Sigmoid colon (tissue), 7 donors: Measurements from ENCODE around the gene CHRNE. TPM values are rescaled to one million over a fixed set of nuclear protein-coding genes. Genes with fewer than 3 reads are reported as not detected.

ENCODE experiments used
- DNase-seq: peaks from one replicate; pipeline ENCODE4 v3.0.0-alpha.2; 2019
- H3K27ac ChIP-seq, 4 donors: fragments of 200-600 bp; sonication (generic); one replicate each; pipeline ENCODE4 v1.5.1; 2016 to 2019; ENCODE audit warnings: mild to moderate bottlenecking in 1 of 4
- H3K27me3 ChIP-seq, 3 donors: fragments of 200-600 bp; sonication (generic); one replicate each; pipeline ENCODE4 v1.5.1; 2019; ENCODE audit warnings: mild to moderate bottlenecking in 1 of 3
- H3K36me3 ChIP-seq, 4 donors: fragments of 200-600 bp; sonication (generic); one replicate each; pipeline ENCODE4 v1.5.1; 2016 to 2019
- H3K4me1 ChIP-seq, 4 donors: fragments of 200-600 bp; sonication (generic); one replicate each; pipeline ENCODE4 v1.5.1; 2017 to 2019
- H3K4me3 ChIP-seq, 4 donors: fragments of 200-600 bp; sonication (generic); one replicate each; pipeline ENCODE4 v1.5.1; 2017 to 2019; ENCODE audit warnings: mild to moderate bottlenecking in 2 of 4, moderate library complexity in 1 of 4
- H3K9me3 ChIP-seq, 4 donors: fragments of 200-600 bp in 3 of 4; sonication (generic) in 3 of 4; one replicate each; pipeline versions ENCODE4 v1.5.1 to v1.6.1; 2013 to 2019
- EP300 ChIP-seq, 4 donors: sonication (generic); formaldehyde crosslinking; IDR thresholded peaks; one replicate each; pipeline ENCODE4 v1.6.1; 2017; ENCODE audit warnings: antibody characterized with exemption in 4 of 4
- POLR2A ChIP-seq, 2 donors: fragments of 450-650 bp; IDR thresholded peaks; one replicate each; pipeline ENCODE4 v1.6.1; 2016; ENCODE audit warnings: antibody characterized with exemption in 2 of 2, mild to moderate bottlenecking in 2 of 2, moderate library complexity in 2 of 2
- POLR2AphosphoS5 ChIP-seq, 4 donors: sonication (generic); formaldehyde crosslinking; IDR thresholded peaks; one replicate each; pipeline ENCODE4 v1.6.1; 2017; ENCODE audit warnings: antibody characterized with exemption in 4 of 4
- WGBS, 2 donors: extraction: QIAGEN DNeasy Blood & Tissue Kit; methylation state at CpG; one replicate each; pipeline ENCODE4 v1.1.7; 2013; 5-methylcytosine and 5-hydroxymethylcytosine counted together
- intact Hi-C: fragments of 100-400 bp; cut with DNase I; formaldehyde crosslinking; loops from one replicate; pipeline ENCODE4 v1.15.1; 2023
- polyA plus RNA-seq, 3 donors: library from polyadenylated mRNA; stranded (reverse); fragments of 200-250 nt; gene quantifications; one replicate each; pipeline ENCODE4 v1.2.3, GENCODE V29; 2013
- total RNA-seq, 4 donors: library from RNA; depleted of rRNA; stranded (reverse); fragments of >200 nt; gene quantifications; one replicate each; pipeline ENCODE4 v1.1.0, GENCODE V29; 2016
- TF ChIP-seq, protein P1 (sequence below), 4 experiments: fragments of 450-650 bp in 3 of 4; fragments of 200-600 bp in 1 of 4; IDR thresholded peaks; one replicate each; pipeline ENCODE4 v1.5.1; 2016 to 2019; ENCODE audit warnings: antibody characterized with exemption in 4 of 4, mild to moderate bottlenecking in 3 of 4, moderate library complexity in 2 of 4
- donor health status: healthy with polysubstance abuse.
- donor health status: Bipolar disorder and iron deficiency.
- donor health status: healthy.

Gene CHRNE
- total and polyA plus RNA-seq, 7 donors, result 0.46 to 0.57 (median 0.54) TPM; not detected in 2

DNA sequence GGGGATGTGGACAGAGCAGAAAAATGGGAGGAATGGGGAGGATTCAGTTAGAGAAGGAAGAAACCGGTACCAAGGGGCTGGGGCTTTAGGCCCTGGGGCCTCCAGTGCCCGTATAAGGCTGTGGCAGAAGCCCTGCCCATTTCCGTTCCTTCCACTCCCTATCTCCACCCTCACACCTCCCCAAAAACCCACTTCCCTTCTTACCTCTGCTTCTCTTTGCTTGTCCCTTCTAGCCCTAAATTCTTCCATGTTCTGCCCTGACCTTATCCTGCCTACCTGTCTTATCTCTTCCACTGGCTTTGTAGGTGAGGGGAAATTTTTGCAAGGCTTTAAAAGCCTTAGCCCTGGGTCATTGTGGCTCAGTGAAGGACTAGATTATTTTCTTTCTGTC is 41.3 kb upstream of the CHRNE start:
- intact Hi-C loops, result no loop called here
- H3K4me3 ChIP-seq, result no peak overlapping the region
- H3K9me3 ChIP-seq, result no peaks in the 10 kb centered on the region
- 15 to 48% methylated on average over 3 of the region's 3 CpGs for WGBS, 2 donors
- H3K36me3 ChIP-seq, result peaks cover 16 to 48% (median 33%) of the 10 kb centered on the region in 4 donors
- peak overlapping the region; percentile 98 to 100 (median 99) for H3K27ac ChIP-seq
- H3K27me3 ChIP-seq, result no peaks in the 10 kb centered on the region
- no peak for TF ChIP-seq POLR2A (IDR thresholded peaks at IDR 0.05)
- TF ChIP-seq POLR2AphosphoS5 (IDR thresholded peaks at IDR 0.05), result peak in 1 of 4 donors; percentile 34
- TF ChIP-seq, protein P1, sequence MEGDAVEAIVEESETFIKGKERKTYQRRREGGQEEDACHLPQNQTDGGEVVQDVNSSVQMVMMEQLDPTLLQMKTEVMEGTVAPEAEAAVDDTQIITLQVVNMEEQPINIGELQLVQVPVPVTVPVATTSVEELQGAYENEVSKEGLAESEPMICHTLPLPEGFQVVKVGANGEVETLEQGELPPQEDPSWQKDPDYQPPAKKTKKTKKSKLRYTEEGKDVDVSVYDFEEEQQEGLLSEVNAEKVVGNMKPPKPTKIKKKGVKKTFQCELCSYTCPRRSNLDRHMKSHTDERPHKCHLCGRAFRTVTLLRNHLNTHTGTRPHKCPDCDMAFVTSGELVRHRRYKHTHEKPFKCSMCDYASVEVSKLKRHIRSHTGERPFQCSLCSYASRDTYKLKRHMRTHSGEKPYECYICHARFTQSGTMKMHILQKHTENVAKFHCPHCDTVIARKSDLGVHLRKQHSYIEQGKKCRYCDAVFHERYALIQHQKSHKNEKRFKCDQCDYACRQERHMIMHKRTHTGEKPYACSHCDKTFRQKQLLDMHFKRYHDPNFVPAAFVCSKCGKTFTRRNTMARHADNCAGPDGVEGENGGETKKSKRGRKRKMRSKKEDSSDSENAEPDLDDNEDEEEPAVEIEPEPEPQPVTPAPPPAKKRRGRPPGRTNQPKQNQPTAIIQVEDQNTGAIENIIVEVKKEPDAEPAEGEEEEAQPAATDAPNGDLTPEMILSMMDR (IDR thresholded peaks at IDR 0.05), result no peak
- H3K4me1 ChIP-seq, result peaks cover 0 to 57% (median 48%) of the 10 kb centered on the region in 4 donors
- no peak for DNase-seq

DNA sequence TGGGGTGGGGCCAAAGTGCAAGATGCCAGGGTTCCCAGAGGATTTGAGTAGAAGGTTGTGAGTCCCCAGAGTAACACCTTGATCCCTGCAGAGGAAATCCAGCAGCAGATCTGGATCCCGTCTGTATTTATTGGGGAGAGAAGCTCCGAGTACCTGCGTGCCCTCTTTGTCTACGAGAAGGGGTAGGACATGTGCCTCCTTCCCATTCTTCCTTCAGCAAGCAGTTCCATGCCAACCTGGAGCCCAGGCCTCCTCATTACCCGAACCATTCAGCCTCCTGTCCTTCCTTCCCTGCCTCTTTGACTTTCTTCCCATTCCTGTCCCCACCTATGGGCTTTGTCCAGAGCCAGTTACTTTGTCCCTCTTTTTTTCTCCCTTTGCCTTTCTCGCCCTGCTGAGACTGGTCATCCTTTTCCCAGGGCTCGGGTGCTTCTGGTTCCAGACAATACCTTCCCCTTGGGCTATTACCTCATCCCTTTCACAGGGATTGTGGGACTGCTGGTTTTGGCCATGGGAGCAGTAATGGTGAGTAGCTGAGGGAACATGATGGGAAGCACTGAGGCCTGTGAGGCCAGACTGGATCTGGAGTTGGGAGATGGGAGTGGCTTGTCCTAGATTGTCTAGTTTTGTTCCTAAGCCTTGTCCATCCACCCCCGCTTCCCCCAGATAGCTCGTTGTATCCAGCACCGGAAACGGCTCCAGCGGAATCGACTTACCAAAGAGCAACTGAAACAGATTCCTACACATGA is 40.0 kb upstream of the CHRNE start:
- 80 to 85% methylated on average over 13 of the region's 13 CpGs for WGBS, 2 donors
- no peak for TF ChIP-seq EP300 (IDR thresholded peaks at IDR 0.05)
- TF ChIP-seq, protein P1 (IDR thresholded peaks at IDR 0.05), result no peak
- Histone ChIP-seq H3K36me3 (peaks cover 20 to 54% (median 36%) of the 10 kb centered on the region in 4 donors), H3K27ac (peak overlapping the region; percentile 17 to 100 (median 99)), H3K4me1 (peaks cover 0 to 69% (median 60%) of the 10 kb centered on the region in 4 donors), H3K27me3 (no peaks in the 10 kb centered on the region), H3K4me3 (no peak overlapping the region), H3K9me3 (no peaks in the 10 kb centered on the region)
- intact Hi-C loops, result no loop called here
- no peak for DNase-seq

DNA sequence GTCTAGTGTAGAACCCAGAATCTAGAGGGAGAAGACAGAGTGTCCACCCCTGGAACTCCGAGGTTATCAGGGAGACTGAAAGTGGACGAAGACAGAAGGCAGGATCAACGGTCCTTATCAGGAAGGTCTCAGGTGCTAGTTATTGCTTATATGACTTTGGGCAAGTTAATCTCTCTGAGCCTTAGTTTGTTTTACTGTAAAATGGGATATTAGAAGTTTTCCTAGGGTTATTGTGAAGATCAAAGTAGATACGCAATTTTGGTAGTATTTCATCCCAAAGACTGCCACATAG is 38.4 kb upstream of the CHRNE start:
- Histone ChIP-seq H3K9me3 (no peaks in the 10 kb centered on the region), H3K27me3 (no peaks in the 10 kb centered on the region), H3K27ac (peak overlapping the region; percentile 91 to 96 (median 94)), H3K4me3 (peak overlapping the region; percentile 62 to 83 (median 73)), H3K36me3 (peaks cover 29 to 63% (median 47%) of the 10 kb centered on the region in 4 donors), H3K4me1 (peaks cover 0 to 70% (median 54%) of the 10 kb centered on the region in 4 donors)
- WGBS, 2 donors, result 18 to 37% methylated on average over 4 of the region's 4 CpGs
- intact Hi-C loops, result loop anchor here (2.0 kb wide), 2 partner anchors 26 to 32 kb away; partner anchors contain the start of gene SPAG7
- no peak for DNase-seq
- no peak for TF ChIP-seq POLR2A (IDR thresholded peaks at IDR 0.05)
- no peak for TF ChIP-seq EP300 (IDR thresholded peaks at IDR 0.05)
- TF ChIP-seq, protein P1 (IDR thresholded peaks at IDR 0.05), result no peak
- TF ChIP-seq POLR2AphosphoS5 (IDR thresholded peaks at IDR 0.05), result no peak

DNA sequence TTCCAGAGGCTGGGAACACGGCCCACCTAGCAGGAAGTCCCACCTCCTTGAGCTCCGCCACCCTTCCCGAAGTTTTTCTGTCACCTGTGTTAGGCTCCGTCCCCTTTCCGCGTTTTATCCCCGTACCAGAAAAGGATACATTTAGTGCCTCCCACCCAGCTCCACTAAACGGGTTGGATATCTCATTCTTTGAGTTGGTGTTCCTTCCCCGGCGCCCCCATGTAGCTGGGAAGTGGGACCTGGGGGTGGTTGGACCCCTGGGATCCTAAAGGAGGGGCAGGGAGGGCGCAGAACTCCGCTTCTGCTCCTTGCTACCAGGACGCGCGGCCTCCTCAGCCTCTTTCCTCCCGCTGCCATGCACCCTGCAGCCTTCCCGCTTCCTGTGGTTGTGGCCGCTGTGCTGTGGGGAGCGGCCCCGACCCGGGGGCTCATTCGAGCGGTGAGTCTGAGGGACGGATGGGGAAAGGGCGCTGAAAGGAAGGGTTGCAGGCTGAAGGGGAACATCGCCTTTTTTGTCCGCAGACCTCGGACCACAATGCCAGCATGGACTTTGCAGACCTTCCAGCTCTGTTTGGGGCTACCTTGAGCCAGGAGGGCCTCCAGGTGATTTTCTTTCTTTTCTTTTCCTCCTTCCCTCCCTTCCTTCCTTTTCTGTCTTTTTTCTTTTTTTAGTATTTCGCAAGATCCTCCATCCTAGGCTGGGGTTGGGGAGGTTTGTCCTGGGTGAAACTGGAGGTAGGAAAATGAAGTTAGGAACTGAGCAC is 37.8 kb upstream of the CHRNE start:
- H3K36me3 ChIP-seq, result peaks cover 29 to 63% (median 42%) of the 10 kb centered on the region in 4 donors
- no peaks in the 10 kb centered on the region for H3K27me3 ChIP-seq
- DNase-seq, result peak; percentile 95
- peaks cover 0 to 65% (median 49%) of the 10 kb centered on the region in 4 donors for H3K4me1 ChIP-seq
- peak overlapping the region; percentile 91 to 96 (median 94) for H3K27ac ChIP-seq
- peak overlapping the region; percentile 62 to 83 (median 73) for H3K4me3 ChIP-seq
- WGBS, 2 donors, result 0 to 1% methylated on average over 29 of the region's 29 CpGs
- TF ChIP-seq, protein P1 (IDR thresholded peaks at IDR 0.05), result no peak
- TF ChIP-seq POLR2AphosphoS5 (IDR thresholded peaks at IDR 0.05), result peak in 1 of 4 donors; percentile 3
- no peaks in the 10 kb centered on the region for H3K9me3 ChIP-seq
- intact Hi-C loops, result loop anchor here (2.0 kb wide), 2 partner anchors 26 to 32 kb away; partner anchors contain the start of gene SPAG7
